ENCODE data around the gene RGMB. TPM values are rescaled to one million over a fixed set of nuclear protein-coding genes. Genes with fewer than 3 reads are reported as not detected.

Gene RGMB
- total and polyA plus RNA-seq, 2 of the 13 experiments (the other 11 are each of a cell fraction or from before 2014, with no cell fraction given) = 3.0 to 3.8 TPM

DNA sequence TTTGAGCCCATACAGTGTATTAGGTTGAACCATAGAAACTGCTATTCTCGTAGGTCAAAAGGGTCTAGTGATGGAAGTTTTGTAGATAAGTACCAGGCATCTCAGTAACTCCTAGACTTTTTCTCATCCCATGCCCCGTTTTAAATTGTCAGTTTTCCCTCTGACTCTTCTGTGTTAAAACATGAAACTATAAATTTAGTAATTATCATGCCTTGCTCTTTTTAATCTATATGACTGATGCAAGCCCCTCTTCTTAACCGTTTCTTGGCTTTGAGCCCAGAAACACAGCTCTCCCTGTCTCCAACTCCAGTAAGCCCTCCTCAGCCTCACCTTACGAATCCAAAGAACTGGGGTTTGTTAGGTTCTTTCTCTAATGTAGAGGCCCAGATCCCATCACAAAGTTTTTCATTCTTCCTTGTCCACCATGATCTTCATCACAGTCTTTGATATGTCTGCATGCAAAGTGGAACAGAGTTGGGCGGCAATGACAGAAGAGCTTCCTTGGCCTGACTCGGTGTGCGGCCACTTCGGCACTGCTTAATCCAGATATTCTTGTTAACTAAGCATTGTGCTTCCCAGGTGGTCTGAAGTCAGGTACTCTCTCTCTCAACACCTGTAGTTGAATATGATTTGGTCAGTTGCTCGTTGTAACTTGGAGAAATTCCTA, 21.1 kb downstream of the RGMB start:
- in situ Hi-C loops (cut with HindIII; ENCODE audit: extremely low pct_ligation_motif_present, low pct_unique_long_range_greater_than_20kb) = no loop called here
- Histone ChIP-seq H3K79me2 (ENCODE audit: insufficient read depth, low read length) (no peaks in the 10 kb centered on the region), H3K4me3 (replicated peaks in 1 of 3; ENCODE audit: insufficient read depth in 1 of 3, low read depth in 2 of 3, low read length in 3 of 3) (no peak overlapping the region), H2AFZ (ENCODE audit: low read length) (no peak overlapping the region), H3K9ac (ENCODE audit: insufficient read depth, low read depth, low read length) (no peak overlapping the region), H3K27me3 (ENCODE audit: control insufficient read depth in 1 of 2, insufficient read depth in 2 of 2, low read length in 2 of 2) (no peaks in the 10 kb centered on the region), H3K9me3 (ENCODE audit: low read length) (no peaks in the 10 kb centered on the region), H3K36me3 (replicated peaks in 1 of 2; ENCODE audit: control insufficient read depth in 1 of 2, insufficient read depth in 2 of 2, low read length in 2 of 2) (peaks cover 5 to 6% of the 10 kb centered on the region in 2 experiments; a peak in 3 of 5 replicates), H3K4me2 (ENCODE audit: low read depth, low read length) (no peak overlapping the region), H3K27ac (ENCODE audit: extremely low read length, insufficient read depth, low read length) (no peak overlapping the region), H3K4me1 (ENCODE audit: insufficient read depth, low read length) (no peaks in the 10 kb centered on the region), H4K20me1 (ENCODE audit: insufficient read depth, low read length) (no peaks in the 10 kb centered on the region)
- BruUV-seq (replicated peaks) = no TSS peak
- intact Hi-C loops (cut with micrococcal nuclease; ENCODE audit: unreplicated experiment) = no loop called here
- ChIA-PET CTCF (ENCODE audit: low intra/inter-chr PET ratio, low total read pairs) (interaction anchor here (0.7 to 1.5 kb wide), 2 partner anchors 23 to 25 kb away, joined by 3 to 5 read pairs; no protein-coding TSS in a partner anchor), POLR2A (no interaction called here)
- DNase-seq (ENCODE audit: low spot score) (no peak), FAIRE-seq (no peak), ATAC-seq (no peak)
- TF ChIP-seq KDM4B (CRISPR knock-in tag; IDR thresholded peaks at IDR 0.05) (no peak), TSC22D2 (CRISPR knock-in tag; IDR thresholded peaks at IDR 0.05; ENCODE audit: borderline replicate concordance) (no peak), NFYB (CRISPR knock-in tag; IDR thresholded peaks at IDR 0.05) (no peak)
- TF ChIP-seq, protein P1, sequence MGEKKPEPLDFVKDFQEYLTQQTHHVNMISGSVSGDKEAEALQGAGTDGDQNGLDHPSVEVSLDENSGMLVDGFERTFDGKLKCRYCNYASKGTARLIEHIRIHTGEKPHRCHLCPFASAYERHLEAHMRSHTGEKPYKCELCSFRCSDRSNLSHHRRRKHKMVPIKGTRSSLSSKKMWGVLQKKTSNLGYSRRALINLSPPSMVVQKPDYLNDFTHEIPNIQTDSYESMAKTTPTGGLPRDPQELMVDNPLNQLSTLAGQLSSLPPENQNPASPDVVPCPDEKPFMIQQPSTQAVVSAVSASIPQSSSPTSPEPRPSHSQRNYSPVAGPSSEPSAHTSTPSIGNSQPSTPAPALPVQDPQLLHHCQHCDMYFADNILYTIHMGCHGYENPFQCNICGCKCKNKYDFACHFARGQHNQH (CRISPR knock-in tag; IDR thresholded peaks at IDR 0.05) = no peak
- TF ChIP-seq, protein P2, sequence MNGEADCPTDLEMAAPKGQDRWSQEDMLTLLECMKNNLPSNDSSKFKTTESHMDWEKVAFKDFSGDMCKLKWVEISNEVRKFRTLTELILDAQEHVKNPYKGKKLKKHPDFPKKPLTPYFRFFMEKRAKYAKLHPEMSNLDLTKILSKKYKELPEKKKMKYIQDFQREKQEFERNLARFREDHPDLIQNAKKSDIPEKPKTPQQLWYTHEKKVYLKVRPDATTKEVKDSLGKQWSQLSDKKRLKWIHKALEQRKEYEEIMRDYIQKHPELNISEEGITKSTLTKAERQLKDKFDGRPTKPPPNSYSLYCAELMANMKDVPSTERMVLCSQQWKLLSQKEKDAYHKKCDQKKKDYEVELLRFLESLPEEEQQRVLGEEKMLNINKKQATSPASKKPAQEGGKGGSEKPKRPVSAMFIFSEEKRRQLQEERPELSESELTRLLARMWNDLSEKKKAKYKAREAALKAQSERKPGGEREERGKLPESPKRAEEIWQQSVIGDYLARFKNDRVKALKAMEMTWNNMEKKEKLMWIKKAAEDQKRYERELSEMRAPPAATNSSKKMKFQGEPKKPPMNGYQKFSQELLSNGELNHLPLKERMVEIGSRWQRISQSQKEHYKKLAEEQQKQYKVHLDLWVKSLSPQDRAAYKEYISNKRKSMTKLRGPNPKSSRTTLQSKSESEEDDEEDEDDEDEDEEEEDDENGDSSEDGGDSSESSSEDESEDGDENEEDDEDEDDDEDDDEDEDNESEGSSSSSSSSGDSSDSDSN (CRISPR knock-in tag; IDR thresholded peaks at IDR 0.05) = no peak
- TF ChIP-seq, protein P3, sequence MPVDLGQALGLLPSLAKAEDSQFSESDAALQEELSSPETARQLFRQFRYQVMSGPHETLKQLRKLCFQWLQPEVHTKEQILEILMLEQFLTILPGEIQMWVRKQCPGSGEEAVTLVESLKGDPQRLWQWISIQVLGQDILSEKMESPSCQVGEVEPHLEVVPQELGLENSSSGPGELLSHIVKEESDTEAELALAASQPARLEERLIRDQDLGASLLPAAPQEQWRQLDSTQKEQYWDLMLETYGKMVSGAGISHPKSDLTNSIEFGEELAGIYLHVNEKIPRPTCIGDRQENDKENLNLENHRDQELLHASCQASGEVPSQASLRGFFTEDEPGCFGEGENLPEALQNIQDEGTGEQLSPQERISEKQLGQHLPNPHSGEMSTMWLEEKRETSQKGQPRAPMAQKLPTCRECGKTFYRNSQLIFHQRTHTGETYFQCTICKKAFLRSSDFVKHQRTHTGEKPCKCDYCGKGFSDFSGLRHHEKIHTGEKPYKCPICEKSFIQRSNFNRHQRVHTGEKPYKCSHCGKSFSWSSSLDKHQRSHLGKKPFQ (CRISPR knock-in tag; IDR thresholded peaks at IDR 0.05; ENCODE audit: insufficient replicate concordance) = no peak
- WGBS (ENCODE audit: low lambda C conversion rate) = 95% methylated on average over 9 of the region's 9 CpGs

All from HepG2 (cell line).